Progenitor cell of endocrine pancreas (in vitro differentiated cells): ENCODE measurements around the gene MAN1A1. TPM values are rescaled to one million over a fixed set of nuclear protein-coding genes. Genes with fewer than 3 reads are reported as not detected.

Experiments used
- DNase-seq: peaks from one replicate; pipeline ENCODE4 v3.0.0; 2021; ENCODE audit warnings: low spot score; ENCODE audit not compliant: unreplicated experiment
- H3K27ac Mint-ChIP-seq: 2 replicates; pipeline ENCODE4 v1.8.0; 2021; ENCODE audit warnings: mild to moderate bottlenecking, moderate library complexity, mixed read lengths
- H3K27me3 Mint-ChIP-seq: 2 replicates; pipeline ENCODE4 v1.8.0; 2021; ENCODE audit warnings: mixed read lengths
- H3K36me3 Mint-ChIP-seq: 2 replicates; pipeline ENCODE4 v1.8.0; 2022; ENCODE audit warnings: mixed read lengths; ENCODE audit not compliant: insufficient read depth
- H3K4me1 Mint-ChIP-seq: 2 replicates; pipeline ENCODE4 v1.8.0; 2021; ENCODE audit warnings: low read depth, mixed read lengths
- H3K4me3 Mint-ChIP-seq: 2 replicates; pipeline ENCODE4 v1.8.0; 2021; ENCODE audit warnings: low read depth, mild to moderate bottlenecking, moderate library complexity, mixed read lengths
- H3K9me3 Mint-ChIP-seq: 2 replicates; pipeline ENCODE4 v1.8.0; 2021; ENCODE audit warnings: low read depth, mixed read lengths
- total RNA-seq: library from RNA; stranded (reverse); gene quantifications from 2 replicates; pipeline ENCODE4 v1.2.1, GENCODE V29; 2021
- TF ChIP-seq, protein P1 (sequence below): fragments of 200-600 bp; sonication (generic); IDR thresholded peaks from one replicate; pipeline ENCODE4 v1.5.0; 2021; ENCODE audit warnings: antibody characterized with exemption, mild to moderate bottlenecking; ENCODE audit not compliant: unreplicated experiment

MAN1A1 gene
- total RNA-seq, 1 donor from 2014 or later, result 27.6 TPM

DNA sequence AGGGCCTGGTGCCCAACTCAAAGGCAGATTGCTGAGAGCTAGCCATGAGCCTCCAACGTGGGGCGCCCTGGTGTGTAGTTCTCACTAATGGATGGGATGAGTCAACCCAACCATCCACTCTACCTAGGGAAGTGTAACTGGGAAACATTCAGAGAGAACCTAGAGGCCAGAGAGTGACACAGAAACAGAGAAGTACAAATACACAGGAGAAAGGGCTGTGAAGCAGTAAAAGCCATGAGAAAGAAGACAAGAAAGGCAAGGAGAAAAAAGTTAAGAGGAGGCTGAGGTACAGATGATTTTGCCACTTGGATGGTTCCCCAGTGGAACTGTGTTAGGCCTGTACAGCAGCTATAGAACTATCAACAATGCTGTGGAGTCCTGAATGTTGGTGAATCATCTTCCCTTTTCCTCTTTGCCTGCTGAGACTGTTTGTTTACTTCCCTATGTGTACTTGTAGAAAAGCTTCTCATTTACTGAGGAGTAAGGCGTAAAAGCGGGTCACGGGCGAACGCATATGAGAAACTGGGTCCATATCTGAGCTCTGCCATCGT, 39.0 kb downstream of the MAN1A1 start:
- Mint-ChIP-seq H3K9me3 (peaks cover 2% of the 10 kb centered on the region), H3K36me3 (no peaks in the 10 kb centered on the region)

DNA sequence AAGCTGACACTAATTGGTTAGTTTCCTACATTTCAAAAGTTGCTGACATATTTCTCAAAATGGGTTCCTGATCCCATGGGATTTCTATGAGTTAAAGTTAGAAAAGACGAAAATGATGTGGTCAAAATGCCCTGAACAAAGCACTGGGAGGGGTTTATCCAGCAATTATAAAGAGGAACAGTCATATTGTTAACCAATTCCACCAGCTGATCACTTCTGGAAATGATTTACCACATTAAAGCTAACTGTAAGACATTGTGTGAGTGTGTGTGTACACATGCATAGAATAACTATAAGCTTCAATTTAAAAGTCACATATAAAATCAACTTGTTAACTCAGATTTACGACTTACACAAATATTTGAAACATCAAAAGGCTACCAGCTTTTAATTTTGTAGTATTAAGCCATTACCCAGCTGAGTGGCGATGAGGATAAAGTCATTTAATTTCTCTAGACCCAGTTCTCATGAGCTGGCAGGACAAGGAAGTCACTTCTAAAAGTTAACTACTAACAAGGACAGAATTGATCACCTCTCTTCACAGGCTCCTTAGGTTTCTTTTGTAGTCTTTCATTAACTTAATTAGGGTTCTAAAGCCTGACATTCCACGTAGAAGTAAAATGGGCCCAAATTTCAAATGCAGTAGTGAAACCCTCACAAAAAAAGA, 40.4 kb downstream of the MAN1A1 start:
- peaks cover 2% of the 10 kb centered on the region for H3K9me3 Mint-ChIP-seq
- no peaks in the 10 kb centered on the region for H3K27me3 Mint-ChIP-seq
- no peak overlapping the region for H3K27ac Mint-ChIP-seq
- TF ChIP-seq, protein P1, sequence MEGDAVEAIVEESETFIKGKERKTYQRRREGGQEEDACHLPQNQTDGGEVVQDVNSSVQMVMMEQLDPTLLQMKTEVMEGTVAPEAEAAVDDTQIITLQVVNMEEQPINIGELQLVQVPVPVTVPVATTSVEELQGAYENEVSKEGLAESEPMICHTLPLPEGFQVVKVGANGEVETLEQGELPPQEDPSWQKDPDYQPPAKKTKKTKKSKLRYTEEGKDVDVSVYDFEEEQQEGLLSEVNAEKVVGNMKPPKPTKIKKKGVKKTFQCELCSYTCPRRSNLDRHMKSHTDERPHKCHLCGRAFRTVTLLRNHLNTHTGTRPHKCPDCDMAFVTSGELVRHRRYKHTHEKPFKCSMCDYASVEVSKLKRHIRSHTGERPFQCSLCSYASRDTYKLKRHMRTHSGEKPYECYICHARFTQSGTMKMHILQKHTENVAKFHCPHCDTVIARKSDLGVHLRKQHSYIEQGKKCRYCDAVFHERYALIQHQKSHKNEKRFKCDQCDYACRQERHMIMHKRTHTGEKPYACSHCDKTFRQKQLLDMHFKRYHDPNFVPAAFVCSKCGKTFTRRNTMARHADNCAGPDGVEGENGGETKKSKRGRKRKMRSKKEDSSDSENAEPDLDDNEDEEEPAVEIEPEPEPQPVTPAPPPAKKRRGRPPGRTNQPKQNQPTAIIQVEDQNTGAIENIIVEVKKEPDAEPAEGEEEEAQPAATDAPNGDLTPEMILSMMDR, result no peak
- no peak for DNase-seq
- peaks cover 3% of the 10 kb centered on the region for H3K36me3 Mint-ChIP-seq
- H3K4me1 Mint-ChIP-seq, result peaks cover 31% of the 10 kb centered on the region
- no peak overlapping the region for H3K4me3 Mint-ChIP-seq

More for the DNA sequence above, 39.0 kb downstream of the MAN1A1 start:
- no peaks in the 10 kb centered on the region for H3K27me3 Mint-ChIP-seq
- H3K4me3 Mint-ChIP-seq, result no peak overlapping the region
- no peak for DNase-seq
- peaks cover 33% of the 10 kb centered on the region for H3K4me1 Mint-ChIP-seq
- TF ChIP-seq, protein P1, result no peak
- no peak overlapping the region for H3K27ac Mint-ChIP-seq

DNA sequence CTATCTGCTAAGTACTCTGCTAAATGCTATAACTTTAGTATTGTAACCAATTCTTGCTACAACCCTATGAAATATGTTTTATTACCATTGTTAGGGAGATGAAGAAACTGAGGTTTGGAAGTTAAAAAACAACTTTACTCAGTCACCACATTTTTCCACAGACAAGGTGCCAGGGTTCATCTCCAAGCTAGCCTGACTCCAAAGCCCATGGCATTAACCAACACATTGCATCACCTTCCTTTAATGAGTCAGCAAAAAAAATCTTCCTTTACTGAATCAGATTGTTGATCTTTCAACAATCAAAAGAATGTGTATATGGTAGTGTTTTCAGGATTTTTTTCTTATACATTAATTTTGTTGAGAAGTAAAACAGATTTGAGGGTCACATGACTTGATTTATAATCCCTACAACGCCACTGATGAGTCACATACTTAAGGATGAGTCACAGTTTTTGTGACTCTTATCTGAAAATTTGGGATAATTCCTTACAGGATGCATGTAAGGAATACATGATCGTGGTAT, 41.5 kb downstream of the MAN1A1 start:
- H3K9me3 Mint-ChIP-seq, result peaks cover 2% of the 10 kb centered on the region
- TF ChIP-seq, protein P1, result no peak
- peaks cover 3% of the 10 kb centered on the region for H3K36me3 Mint-ChIP-seq
- H3K4me3 Mint-ChIP-seq, result no peak overlapping the region
- no peaks in the 10 kb centered on the region for H3K27me3 Mint-ChIP-seq
- H3K4me1 Mint-ChIP-seq, result peaks cover 25% of the 10 kb centered on the region
- no peak for DNase-seq
- no peak overlapping the region for H3K27ac Mint-ChIP-seq

DNA sequence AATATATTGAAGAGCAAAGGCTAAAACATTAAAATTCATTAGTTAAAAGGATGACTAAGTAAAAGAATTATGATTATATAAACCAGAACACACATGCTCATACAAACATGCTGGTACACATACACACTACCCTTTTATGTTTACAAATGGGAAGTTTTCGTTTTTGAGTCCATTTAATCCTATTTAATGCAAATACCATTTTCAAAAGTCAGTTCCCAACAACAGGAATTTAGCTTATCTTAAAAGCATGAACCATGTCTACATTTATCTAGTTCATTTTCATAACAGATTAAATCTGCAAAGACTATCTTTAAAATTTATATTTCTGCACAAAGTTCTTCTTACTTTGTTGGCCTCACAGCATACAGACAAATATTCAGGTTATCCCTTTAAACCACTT, 42.5 kb downstream of the MAN1A1 start:
- H3K36me3 Mint-ChIP-seq, result peaks cover 3% of the 10 kb centered on the region
- H3K27ac Mint-ChIP-seq, result no peak overlapping the region
- no peak for DNase-seq
- H3K27me3 Mint-ChIP-seq, result no peaks in the 10 kb centered on the region
- TF ChIP-seq, protein P1, result no peak
- H3K9me3 Mint-ChIP-seq, result peaks cover 2% of the 10 kb centered on the region
- peaks cover 16% of the 10 kb centered on the region for H3K4me1 Mint-ChIP-seq
- H3K4me3 Mint-ChIP-seq, result no peak overlapping the region

DNA sequence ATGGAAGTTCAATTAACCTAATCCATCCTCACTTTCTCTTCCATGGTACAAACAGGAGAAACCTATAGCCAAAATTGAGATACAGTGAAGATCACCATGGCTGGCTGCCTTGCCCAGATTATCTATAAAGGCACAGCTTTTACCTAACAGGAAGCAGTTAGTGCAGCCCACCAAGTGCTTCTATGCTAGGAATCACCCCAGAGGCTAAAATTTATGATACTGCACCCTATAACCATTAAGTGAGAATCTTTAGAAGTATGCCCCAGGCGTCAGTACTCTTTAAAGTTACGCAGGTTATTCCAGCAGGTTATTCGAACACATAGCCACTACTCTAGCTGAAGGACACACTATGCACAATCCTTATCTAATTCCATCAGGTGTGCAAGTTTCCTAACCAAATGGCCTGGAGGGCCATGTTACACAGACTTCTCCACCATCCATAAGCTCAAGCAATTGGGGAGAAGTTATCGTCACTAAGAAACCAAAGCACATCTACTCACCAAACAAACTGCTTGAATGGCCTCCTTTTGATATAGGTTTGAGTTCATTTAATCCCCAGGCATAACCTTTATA, 43.1 kb downstream of the MAN1A1 start:
- Mint-ChIP-seq H3K36me3 (peaks cover 3% of the 10 kb centered on the region), H3K4me3 (no peak overlapping the region), H3K9me3 (peaks cover 2% of the 10 kb centered on the region), H3K27me3 (no peaks in the 10 kb centered on the region), H3K27ac (no peak overlapping the region), H3K4me1 (peaks cover 14% of the 10 kb centered on the region)
- TF ChIP-seq, protein P1, result no peak
- DNase-seq, result no peak
